ENCODE data around the gene FSHR.

FSHR gene

DNA sequence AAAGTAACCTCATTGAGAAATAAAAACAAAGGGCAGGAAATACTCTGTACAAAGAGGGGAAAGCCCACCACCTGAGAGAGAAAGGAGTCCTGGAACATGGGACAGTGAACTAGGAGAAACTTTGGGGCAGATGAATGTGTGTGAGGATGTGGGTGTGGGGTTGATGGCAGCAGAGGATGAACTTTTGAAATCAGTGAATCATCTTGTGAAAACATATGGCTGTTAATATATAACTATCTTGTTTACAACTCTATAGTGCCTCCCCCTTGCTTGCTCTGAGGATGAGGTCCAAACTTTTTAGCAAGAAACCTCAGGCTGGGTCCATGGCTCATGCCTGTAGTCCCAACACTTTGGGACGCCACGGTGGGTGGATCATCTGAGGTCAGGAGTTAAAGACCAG, 227.0 kb downstream of the FSHR start:
- H3K36me3 ChIP-seq (ENCODE audit: insufficient read depth, low read length) = no peaks in the 10 kb centered on the region
- no peak overlapping the region for H3K27ac ChIP-seq (ENCODE audit: low read depth, low read length, poor library complexity, severe bottlenecking)
- no peaks in the 10 kb centered on the region for H3K4me1 ChIP-seq (ENCODE audit: insufficient read depth, low read length, severe bottlenecking)
- H3K9ac ChIP-seq (ENCODE audit: low read length) = no peak overlapping the region
- H3K9me3 ChIP-seq (ENCODE audit: low read length) = no peaks in the 10 kb centered on the region
- no peaks in the 10 kb centered on the region for H3K79me2 ChIP-seq (ENCODE audit: insufficient read depth, low read length)
- no peak overlapping the region for H3K4me2 ChIP-seq (ENCODE audit: low read length)
- no peak overlapping the region for H2AFZ ChIP-seq (ENCODE audit: low read length)
- H3K4me3 ChIP-seq (ENCODE audit: low read depth, low read length, poor library complexity, severe bottlenecking) = no peak overlapping the region
- H3K9me2 ChIP-seq (ENCODE audit: low read depth, low read length) = no peaks in the 10 kb centered on the region
- TF ChIP-seq, protein P1, sequence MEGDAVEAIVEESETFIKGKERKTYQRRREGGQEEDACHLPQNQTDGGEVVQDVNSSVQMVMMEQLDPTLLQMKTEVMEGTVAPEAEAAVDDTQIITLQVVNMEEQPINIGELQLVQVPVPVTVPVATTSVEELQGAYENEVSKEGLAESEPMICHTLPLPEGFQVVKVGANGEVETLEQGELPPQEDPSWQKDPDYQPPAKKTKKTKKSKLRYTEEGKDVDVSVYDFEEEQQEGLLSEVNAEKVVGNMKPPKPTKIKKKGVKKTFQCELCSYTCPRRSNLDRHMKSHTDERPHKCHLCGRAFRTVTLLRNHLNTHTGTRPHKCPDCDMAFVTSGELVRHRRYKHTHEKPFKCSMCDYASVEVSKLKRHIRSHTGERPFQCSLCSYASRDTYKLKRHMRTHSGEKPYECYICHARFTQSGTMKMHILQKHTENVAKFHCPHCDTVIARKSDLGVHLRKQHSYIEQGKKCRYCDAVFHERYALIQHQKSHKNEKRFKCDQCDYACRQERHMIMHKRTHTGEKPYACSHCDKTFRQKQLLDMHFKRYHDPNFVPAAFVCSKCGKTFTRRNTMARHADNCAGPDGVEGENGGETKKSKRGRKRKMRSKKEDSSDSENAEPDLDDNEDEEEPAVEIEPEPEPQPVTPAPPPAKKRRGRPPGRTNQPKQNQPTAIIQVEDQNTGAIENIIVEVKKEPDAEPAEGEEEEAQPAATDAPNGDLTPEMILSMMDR (IDR thresholded peaks at IDR 0.05; ENCODE audit: low read length) = no peak
- TF ChIP-seq EZH2 (IDR thresholded peaks at IDR 0.05; ENCODE audit: borderline replicate concordance, low read length) = no peak
- no peaks in the 10 kb centered on the region for H3K27me3 ChIP-seq (ENCODE audit: insufficient read depth, low read length)
- H3F3A ChIP-seq (ENCODE audit: insufficient read depth, low read length) = no peaks in the 10 kb centered on the region
- no peaks in the 10 kb centered on the region for H4K20me1 ChIP-seq (ENCODE audit: insufficient read depth, low read length)

DNA sequence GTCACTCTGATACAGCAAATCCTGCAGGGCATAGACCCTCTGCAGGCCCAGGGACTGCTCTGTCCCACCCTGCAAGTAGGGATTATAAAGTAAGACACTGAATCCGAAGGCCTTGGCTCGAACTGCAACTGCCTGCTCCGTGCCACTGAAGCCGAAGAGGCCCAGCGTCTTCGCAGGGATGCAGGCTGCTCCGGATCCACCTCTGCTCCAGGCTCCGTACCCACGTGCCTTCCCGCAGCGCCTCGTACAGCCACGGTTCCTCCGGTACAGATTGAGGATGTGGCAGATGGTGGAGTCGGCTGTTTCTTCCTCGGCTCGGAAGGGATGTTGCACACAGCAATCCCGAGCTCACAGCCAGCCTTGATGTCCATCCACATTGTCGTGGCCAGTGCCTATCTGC, 238.4 kb downstream of the FSHR start:
- H3K9ac ChIP-seq (ENCODE audit: low read length) = no peak overlapping the region
- no peak overlapping the region for H3K4me3 ChIP-seq (ENCODE audit: low read depth, low read length, poor library complexity, severe bottlenecking)
- H4K20me1 ChIP-seq (ENCODE audit: insufficient read depth, low read length) = no peaks in the 10 kb centered on the region
- H3K79me2 ChIP-seq (ENCODE audit: insufficient read depth, low read length) = no peaks in the 10 kb centered on the region
- no peaks in the 10 kb centered on the region for H3F3A ChIP-seq (ENCODE audit: insufficient read depth, low read length)
- H3K9me3 ChIP-seq (ENCODE audit: low read length) = no peaks in the 10 kb centered on the region
- no peak overlapping the region for H3K4me2 ChIP-seq (ENCODE audit: low read length)
- no peak overlapping the region for H3K27ac ChIP-seq (ENCODE audit: low read depth, low read length, poor library complexity, severe bottlenecking)
- no peaks in the 10 kb centered on the region for H3K4me1 ChIP-seq (ENCODE audit: insufficient read depth, low read length, severe bottlenecking)
- H2AFZ ChIP-seq (ENCODE audit: low read length) = no peak overlapping the region
- H3K36me3 ChIP-seq (ENCODE audit: insufficient read depth, low read length) = no peaks in the 10 kb centered on the region
- no peaks in the 10 kb centered on the region for H3K9me2 ChIP-seq (ENCODE audit: low read depth, low read length)
- no peak for TF ChIP-seq EZH2 (IDR thresholded peaks at IDR 0.05; ENCODE audit: borderline replicate concordance, low read length)
- TF ChIP-seq, protein P1 (IDR thresholded peaks at IDR 0.05; ENCODE audit: low read length) = no peak
- H3K27me3 ChIP-seq (ENCODE audit: insufficient read depth, low read length) = no peaks in the 10 kb centered on the region

- Histone ChIP-seq H3K79me2 (ENCODE audit: insufficient read depth, low read length) (no peaks in the 10 kb centered on the region), H3F3A (ENCODE audit: insufficient read depth, low read length) (no peaks in the 10 kb centered on the region), H3K9me2 (ENCODE audit: low read depth, low read length) (no peaks in the 10 kb centered on the region), H4K20me1 (ENCODE audit: insufficient read depth, low read length) (no peaks in the 10 kb centered on the region), H3K36me3 (ENCODE audit: insufficient read depth, low read length) (no peaks in the 10 kb centered on the region), H2AFZ (ENCODE audit: low read length) (no peak overlapping the region), H3K4me2 (ENCODE audit: low read length) (no peak overlapping the region), H3K4me1 (ENCODE audit: insufficient read depth, low read length, severe bottlenecking) (no peaks in the 10 kb centered on the region), H3K27ac (ENCODE audit: low read depth, low read length, poor library complexity, severe bottlenecking) (no peak overlapping the region), H3K9me3 (ENCODE audit: low read length) (no peaks in the 10 kb centered on the region), H3K27me3 (ENCODE audit: insufficient read depth, low read length) (no peaks in the 10 kb centered on the region), H3K4me3 (ENCODE audit: low read depth, low read length, poor library complexity, severe bottlenecking) (no peak overlapping the region), H3K9ac (ENCODE audit: low read length) (no peak overlapping the region)
- TF ChIP-seq, protein P1 (IDR thresholded peaks at IDR 0.05; ENCODE audit: low read length) = no peak
- no peak for TF ChIP-seq EZH2 (IDR thresholded peaks at IDR 0.05; ENCODE audit: borderline replicate concordance, low read length)
Observed at GRCh38 chr2:48915227-48915626, 239.1 kb downstream of the FSHR start.
